Stimulated activated naive CD8-positive, alpha-beta T cell treated with anti-CD3 and anti-CD28 coated beads, Interleukin-15, Interleukin-2, amounts not matched to agents 100 ng/mL and 50 ng/mL, for 24 hours (primary cell): Measurements from ENCODE around the gene MESP2.

Source experiments
- H3K27ac Mint-ChIP-seq: one replicate; pipeline ENCODE4 v1.8.0; 2021; ENCODE audit warnings: mild to moderate bottlenecking, mixed read lengths
- H3K27me3 Mint-ChIP-seq: one replicate; pipeline ENCODE4 v1.8.0; 2021; ENCODE audit warnings: mixed read lengths
- H3K36me3 Mint-ChIP-seq: one replicate; pipeline ENCODE4 v1.8.0; 2021; ENCODE audit warnings: low read depth, mixed read lengths
- H3K4me1 Mint-ChIP-seq: one replicate; pipeline ENCODE4 v1.8.0; 2021; ENCODE audit warnings: low read depth, mixed read lengths
- H3K4me3 Mint-ChIP-seq: one replicate; pipeline ENCODE4 v1.8.0; 2021; ENCODE audit warnings: mild to moderate bottlenecking, mixed read lengths
- H3K9me3 Mint-ChIP-seq: one replicate; pipeline ENCODE4 v1.8.0; 2021; ENCODE audit warnings: mixed read lengths

Gene MESP2

DNA sequence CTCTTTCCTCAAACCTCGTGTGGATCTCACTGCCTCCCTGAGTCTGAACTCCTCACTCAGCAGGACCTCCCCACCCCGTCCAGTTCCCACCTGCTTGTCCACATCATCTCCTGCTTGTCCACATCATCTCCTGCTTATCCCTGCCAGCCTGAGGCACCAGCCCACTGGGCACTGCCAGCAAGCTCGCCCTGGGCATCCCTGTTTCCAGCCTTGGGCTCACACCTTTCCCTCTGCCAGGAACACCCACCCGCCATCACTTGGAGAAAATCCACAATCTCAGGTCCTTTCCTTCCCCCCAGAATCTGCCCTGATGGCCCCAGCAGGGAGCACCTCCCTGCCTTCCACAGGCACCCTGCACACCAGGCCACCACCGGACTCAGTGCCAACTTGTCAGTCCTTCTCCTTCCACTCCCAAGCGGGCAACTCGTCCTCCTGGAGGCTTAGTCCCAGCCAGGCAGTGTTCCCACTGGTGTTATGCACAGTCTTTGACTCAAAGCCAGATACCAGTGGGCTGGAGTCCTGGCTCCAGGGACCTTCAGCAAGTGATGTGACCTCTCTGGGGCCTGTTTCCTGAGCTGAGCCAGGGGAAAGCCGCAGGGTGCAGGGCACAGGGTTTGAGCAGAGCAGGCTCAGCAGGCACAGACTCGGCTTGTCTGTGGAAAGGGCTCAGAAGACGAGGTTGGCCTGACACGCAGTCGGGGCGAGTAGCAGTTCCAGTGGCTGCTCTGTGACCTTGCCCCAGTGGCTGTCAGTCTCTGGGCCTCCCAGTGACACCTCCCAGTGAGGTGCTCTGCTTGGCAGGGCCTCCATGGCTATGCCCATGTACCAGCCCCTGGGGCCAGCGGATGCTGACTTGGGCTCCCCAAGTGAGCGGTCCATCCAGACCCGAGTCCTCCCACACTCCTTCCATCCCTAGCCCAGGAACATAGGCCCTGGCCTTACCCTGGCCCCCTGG, 9.5 kb upstream of the MESP2 start:
- Mint-ChIP-seq H3K4me3 (no peak overlapping the region), H3K9me3 (no peaks in the 10 kb centered on the region), H3K4me1 (no peaks in the 10 kb centered on the region), H3K36me3 (no peaks in the 10 kb centered on the region), H3K27ac (no peak overlapping the region), H3K27me3 (no peaks in the 10 kb centered on the region)

GRCh38 chr15:89767411-89767915, 8.7 kb upstream of the MESP2 start:
- no peaks in the 10 kb centered on the region for H3K9me3 Mint-ChIP-seq
- no peaks in the 10 kb centered on the region for H3K4me1 Mint-ChIP-seq
- H3K27ac Mint-ChIP-seq: no peak overlapping the region
- H3K27me3 Mint-ChIP-seq: no peaks in the 10 kb centered on the region
- H3K36me3 Mint-ChIP-seq: no peaks in the 10 kb centered on the region
- no peak overlapping the region for H3K4me3 Mint-ChIP-seq

- Mint-ChIP-seq H3K27me3 (no peaks in the 10 kb centered on the region), H3K27ac (no peak overlapping the region)
These were observed 8.0 kb upstream of the MESP2 start for GRCh38 chr15:89768071-89768500.

DNA sequence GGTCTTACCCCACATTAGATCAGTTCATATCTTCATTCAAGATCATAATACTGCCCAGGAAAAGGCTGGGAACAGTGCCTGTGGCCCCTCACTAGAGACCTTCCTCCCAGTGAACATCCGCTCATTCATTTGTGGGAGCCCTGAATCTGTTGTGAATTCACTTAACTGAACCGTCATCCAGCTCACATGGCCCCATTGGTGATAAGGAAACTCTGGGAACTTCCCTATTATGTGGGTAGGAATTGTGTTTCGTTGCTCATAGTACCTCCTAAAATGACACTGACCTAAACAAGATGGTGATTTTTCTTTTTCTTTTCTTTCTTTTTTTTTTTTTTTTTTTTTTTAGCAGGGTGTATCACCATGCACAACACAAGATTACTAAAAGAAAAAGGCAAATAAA, 6.8 kb upstream of the MESP2 start:
- Mint-ChIP-seq H3K36me3 (no peaks in the 10 kb centered on the region), H3K4me3 (no peak overlapping the region), H3K9me3 (no peaks in the 10 kb centered on the region), H3K4me1 (no peaks in the 10 kb centered on the region), H3K27ac (no peak overlapping the region), H3K27me3 (no peaks in the 10 kb centered on the region)

More at GRCh38 chr15:89768071-89768500, 8.0 kb upstream of the MESP2 start:
- no peaks in the 10 kb centered on the region for H3K36me3 Mint-ChIP-seq
- H3K4me1 Mint-ChIP-seq: no peaks in the 10 kb centered on the region
- H3K4me3 Mint-ChIP-seq: no peak overlapping the region
- H3K9me3 Mint-ChIP-seq: no peaks in the 10 kb centered on the region

DNA sequence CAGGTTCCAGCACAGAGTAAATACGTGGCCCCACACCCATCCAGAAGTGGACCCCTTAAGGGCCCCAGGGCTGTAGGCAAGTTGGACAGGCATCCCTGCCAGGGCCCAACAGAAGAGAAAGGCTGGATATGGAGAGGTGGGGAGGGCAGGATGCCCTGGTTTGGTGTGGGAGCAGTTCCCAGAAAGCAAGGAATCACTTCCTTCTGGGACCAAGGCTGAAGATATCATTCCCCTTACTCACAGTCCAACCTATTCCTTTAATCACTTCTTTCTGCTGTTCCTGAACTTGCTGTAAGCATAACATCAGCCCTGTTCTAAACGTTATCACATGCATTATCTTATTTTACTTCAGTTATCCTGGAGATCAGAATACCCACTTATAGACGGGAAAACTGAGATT, 6.1 kb upstream of the MESP2 start:
- no peaks in the 10 kb centered on the region for H3K36me3 Mint-ChIP-seq
- H3K4me3 Mint-ChIP-seq: no peak overlapping the region
- no peaks in the 10 kb centered on the region for H3K4me1 Mint-ChIP-seq
- H3K9me3 Mint-ChIP-seq: no peaks in the 10 kb centered on the region
- no peak overlapping the region for H3K27ac Mint-ChIP-seq
- H3K27me3 Mint-ChIP-seq: no peaks in the 10 kb centered on the region

DNA sequence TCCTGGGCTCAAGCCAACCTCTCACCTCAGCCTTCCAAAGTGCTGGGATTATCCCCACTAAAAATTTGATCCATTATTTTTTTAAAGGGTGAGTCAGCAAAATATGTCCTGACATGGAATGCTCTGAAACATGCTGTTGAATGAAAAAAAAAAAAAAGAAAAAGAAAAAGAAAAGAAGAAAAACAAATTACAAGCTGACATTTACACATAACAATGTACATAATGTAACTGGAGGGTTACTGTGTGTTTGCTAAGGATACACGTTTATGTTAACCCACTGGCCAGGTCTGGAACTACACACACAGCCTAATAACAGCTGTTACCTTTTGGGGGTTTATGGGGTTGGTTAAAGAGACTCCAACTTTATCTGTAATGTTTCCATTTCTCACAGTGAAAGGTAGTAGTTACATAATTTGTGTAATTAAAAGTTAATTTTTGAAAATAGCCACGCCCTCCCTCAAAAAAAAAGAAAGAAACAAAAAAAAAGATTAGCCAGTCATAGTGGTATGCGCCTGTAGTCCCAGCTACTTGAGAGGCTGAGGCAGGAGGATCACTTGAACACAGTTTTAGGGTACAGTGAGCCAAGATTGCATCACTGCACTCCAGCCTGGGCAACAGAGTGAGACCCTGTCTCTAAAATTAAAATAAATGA, 3.1 kb upstream of the MESP2 start:
- H3K4me3 Mint-ChIP-seq: no peak overlapping the region
- H3K4me1 Mint-ChIP-seq: no peaks in the 10 kb centered on the region
- peaks cover 14% of the 10 kb centered on the region for H3K27me3 Mint-ChIP-seq
- H3K27ac Mint-ChIP-seq: no peak overlapping the region
- no peaks in the 10 kb centered on the region for H3K36me3 Mint-ChIP-seq
- no peaks in the 10 kb centered on the region for H3K9me3 Mint-ChIP-seq

DNA sequence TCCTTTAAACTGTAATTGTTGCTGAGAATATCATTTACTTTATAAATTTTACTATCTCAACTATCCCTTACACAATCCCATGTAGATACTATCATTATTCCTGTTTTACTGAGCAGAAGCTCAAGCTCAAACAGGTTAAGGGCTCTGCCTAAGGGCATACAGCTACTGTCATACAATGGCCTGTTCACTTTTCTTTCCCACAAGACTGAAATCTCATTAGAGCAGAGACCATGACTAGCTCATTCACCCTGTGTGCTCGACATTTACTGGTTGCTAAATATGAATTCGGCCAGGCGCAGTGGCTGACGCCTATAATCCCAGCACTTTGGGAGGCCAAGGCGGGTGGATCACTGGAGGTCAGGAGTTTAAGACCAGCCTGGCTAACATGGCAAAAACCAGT, 1.6 kb upstream of the MESP2 start:
- H3K4me1 Mint-ChIP-seq: no peaks in the 10 kb centered on the region
- H3K27me3 Mint-ChIP-seq: peaks cover 22% of the 10 kb centered on the region
- H3K9me3 Mint-ChIP-seq: no peaks in the 10 kb centered on the region
- no peak overlapping the region for H3K27ac Mint-ChIP-seq
- no peak overlapping the region for H3K4me3 Mint-ChIP-seq
- H3K36me3 Mint-ChIP-seq: no peaks in the 10 kb centered on the region

GRCh38 chr15:89775815-89776214, 317 bp upstream of the MESP2 start:
- no peak overlapping the region for H3K4me3 Mint-ChIP-seq
- no peaks in the 10 kb centered on the region for H3K36me3 Mint-ChIP-seq
- H3K27ac Mint-ChIP-seq: no peak overlapping the region
- H3K27me3 Mint-ChIP-seq: peaks cover 29% of the 10 kb centered on the region
- peaks cover 4% of the 10 kb centered on the region for H3K4me1 Mint-ChIP-seq
- no peaks in the 10 kb centered on the region for H3K9me3 Mint-ChIP-seq

DNA sequence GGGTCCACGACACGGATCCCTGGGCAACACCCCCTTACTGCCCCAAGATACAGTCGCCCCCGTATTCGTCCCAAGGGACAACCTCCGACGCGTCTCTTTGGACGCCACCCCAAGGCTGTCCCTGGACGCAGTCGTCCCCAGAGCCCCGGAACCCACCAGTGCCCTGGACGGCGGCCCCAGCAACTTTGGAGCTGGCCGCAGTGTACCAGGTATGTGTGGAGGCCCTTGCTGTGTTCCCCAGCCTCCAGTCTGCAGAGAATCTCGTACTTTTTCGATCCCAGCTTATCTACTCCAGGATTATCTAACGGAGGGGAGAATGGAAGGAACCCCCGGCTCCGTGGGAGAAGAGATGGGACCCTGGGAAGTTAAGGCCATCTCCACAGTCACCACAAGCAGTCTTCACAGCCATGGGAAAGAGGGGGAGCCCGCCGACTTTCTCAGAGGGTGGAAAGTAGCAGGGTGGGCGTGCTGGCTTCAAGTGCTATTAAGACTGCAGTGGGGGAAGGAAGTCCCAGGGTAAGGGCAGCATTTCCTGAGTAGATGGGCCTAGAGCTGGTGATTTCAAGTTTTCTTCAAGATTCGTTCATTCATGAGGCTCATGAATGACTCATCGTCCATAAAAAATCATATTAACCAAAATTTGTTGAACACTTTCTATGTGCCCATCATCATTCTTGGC, 1.1 kb downstream of the MESP2 start:
- Mint-ChIP-seq H3K36me3 (no peaks in the 10 kb centered on the region), H3K27ac (no peak overlapping the region), H3K9me3 (no peaks in the 10 kb centered on the region), H3K27me3 (peaks cover 30% of the 10 kb centered on the region), H3K4me1 (peaks cover 14% of the 10 kb centered on the region), H3K4me3 (no peak overlapping the region)

DNA sequence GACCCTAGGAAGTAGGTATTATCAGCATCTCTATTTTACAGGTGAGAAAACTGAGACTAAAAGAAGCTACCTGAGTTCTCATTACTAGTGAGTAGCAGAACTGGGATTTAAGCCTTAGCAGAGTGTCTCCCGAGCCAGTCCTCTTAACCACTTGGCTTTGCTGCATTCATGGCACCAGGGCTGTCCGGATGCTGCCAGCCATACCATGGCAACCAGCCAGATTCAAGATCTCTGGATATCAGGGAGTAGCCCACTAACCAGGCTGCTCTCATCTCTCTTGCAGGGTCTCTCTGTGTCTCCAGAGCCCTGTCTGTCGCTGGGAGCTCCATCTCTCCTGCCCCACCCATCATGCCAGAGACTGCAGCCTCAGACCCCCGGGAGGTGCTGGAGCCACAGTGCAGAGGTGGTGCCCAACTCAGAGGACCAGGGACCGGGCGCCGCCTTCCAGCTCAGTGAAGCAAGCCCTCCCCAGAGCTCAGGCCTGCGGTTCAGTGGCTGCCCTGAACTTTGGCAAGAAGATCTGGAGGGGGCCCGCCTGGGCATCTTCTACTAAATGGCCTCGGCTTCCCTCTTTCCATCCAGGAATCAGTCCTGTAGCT, 1.7 kb downstream of the MESP2 start:
- Mint-ChIP-seq H3K4me1 (peaks cover 17% of the 10 kb centered on the region), H3K27ac (no peak overlapping the region), H3K36me3 (no peaks in the 10 kb centered on the region), H3K27me3 (peaks cover 30% of the 10 kb centered on the region), H3K4me3 (no peak overlapping the region), H3K9me3 (no peaks in the 10 kb centered on the region)

DNA sequence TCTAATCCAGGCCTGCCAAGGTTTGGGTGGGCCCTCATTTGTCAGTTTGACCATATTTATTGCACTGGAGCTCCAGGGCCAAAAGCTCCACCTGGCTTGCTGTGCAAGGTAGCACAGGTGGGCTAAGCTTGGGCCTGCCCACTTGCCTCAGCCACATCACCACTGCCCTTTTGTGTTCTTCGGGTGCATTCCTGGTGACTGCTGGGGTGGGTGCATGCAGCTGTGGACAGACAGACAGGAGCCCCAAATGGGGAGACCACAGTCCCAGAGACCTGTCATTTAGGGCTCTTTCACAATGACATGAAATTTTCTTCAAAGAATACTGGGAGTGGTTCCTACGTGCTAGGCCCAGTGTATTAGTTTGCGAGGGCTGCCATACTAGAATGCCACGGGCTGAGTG, 2.7 kb downstream of the MESP2 start:
- Mint-ChIP-seq H3K36me3 (no peaks in the 10 kb centered on the region), H3K4me3 (no peak overlapping the region), H3K4me1 (peaks cover 17% of the 10 kb centered on the region), H3K27me3 (peaks cover 30% of the 10 kb centered on the region), H3K27ac (no peak overlapping the region), H3K9me3 (no peaks in the 10 kb centered on the region)

GRCh38 chr15:89780601-89781000, 4.5 kb downstream of the MESP2 start:
- no peaks in the 10 kb centered on the region for H3K9me3 Mint-ChIP-seq
- no peak overlapping the region for H3K4me3 Mint-ChIP-seq
- no peak overlapping the region for H3K27ac Mint-ChIP-seq

DNA sequence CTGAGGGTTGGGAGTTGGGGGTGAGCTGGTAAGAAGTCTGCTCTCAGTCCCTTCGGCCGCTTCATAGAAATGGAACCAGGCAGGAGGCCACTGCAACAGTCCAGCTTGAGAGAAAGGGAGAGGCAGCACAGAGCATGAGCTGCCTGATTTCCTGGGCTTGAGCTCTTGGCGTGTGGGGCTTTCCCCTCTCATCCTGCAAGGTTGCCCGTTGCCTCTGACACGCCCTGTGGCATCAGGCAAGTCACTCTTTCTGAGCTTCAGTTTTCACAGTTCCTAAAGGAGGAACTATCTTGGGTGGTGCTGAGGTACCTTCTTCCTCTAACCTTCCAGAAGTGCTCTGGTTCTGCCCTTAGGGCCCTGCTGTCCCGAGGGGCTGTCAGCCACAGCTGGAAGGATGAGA, 4.9 kb downstream of the MESP2 start:
- Mint-ChIP-seq H3K27ac (no peak overlapping the region), H3K27me3 (peaks cover 27% of the 10 kb centered on the region), H3K36me3 (no peaks in the 10 kb centered on the region), H3K9me3 (no peaks in the 10 kb centered on the region), H3K4me1 (peaks cover 17% of the 10 kb centered on the region), H3K4me3 (no peak overlapping the region)

More at GRCh38 chr15:89780601-89781000, 4.5 kb downstream of the MESP2 start:
- H3K27me3 Mint-ChIP-seq: peaks cover 30% of the 10 kb centered on the region
- H3K36me3 Mint-ChIP-seq: no peaks in the 10 kb centered on the region
- peaks cover 17% of the 10 kb centered on the region for H3K4me1 Mint-ChIP-seq

DNA sequence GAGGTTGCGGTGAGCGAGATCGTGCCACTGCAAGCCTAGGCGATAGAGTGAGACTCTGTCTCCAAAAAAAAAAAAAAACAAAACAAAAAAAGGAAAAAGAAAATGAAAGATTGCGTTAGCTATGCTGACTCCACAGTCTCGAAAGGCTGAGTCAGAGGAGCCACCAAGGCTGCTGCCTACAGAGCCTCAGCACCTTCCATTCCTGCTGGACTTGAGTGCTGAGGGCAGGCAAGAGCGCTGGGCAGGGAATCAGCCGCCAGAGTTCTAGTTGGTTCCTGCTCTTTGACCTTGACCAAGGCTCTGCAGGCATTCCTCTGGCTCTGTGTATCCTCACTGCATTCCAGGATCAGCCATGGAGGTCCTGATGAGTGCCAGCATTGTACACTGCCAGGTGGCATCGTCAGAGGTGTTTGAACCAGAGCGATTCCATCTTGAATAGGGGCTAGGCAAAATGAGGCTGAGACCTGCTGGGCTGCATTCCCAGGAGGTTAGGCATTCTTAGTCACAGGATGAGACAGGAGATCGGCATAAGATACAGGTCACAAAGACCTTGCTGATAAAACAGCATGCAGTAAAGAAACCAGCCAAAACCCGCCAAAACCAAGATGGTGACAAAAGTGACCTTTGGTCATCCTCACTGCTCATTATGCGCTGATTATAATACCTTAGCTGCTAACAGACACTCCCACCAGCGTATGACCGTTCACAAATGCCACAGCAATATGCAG, 5.9 kb downstream of the MESP2 start:
- peaks cover 17% of the 10 kb centered on the region for H3K4me1 Mint-ChIP-seq
- no peak overlapping the region for H3K4me3 Mint-ChIP-seq
- H3K36me3 Mint-ChIP-seq: no peaks in the 10 kb centered on the region
- H3K9me3 Mint-ChIP-seq: no peaks in the 10 kb centered on the region
- no peak overlapping the region for H3K27ac Mint-ChIP-seq
- peaks cover 25% of the 10 kb centered on the region for H3K27me3 Mint-ChIP-seq
